GM18861 (cell line): ENCODE measurements around the gene SOCS7.

Experiments
- ATAC-seq: cut with Tn5 transposase; IDR thresholded peaks from one replicate; pipeline ENCODE4 v1.9.1; 2021; ENCODE audit not compliant: unreplicated experiment

The SOCS7 gene

GRCh38 chr17:38351412-38352222 lies at the start of gene SOCS7:
TSS of gene SOCS7 (plus strand) at chr17:38351844. CDS start at chr17:38352053, 209 bp downstream.
- ATAC-seq = peak; percentile 77

GRCh38 chr17:38315497-38315896 lies 36.1 kb upstream of the SOCS7 start:
- no peak for ATAC-seq

GRCh38 chr17:38317081-38317480 lies 34.6 kb upstream of the SOCS7 start:
- no peak for ATAC-seq

GRCh38 chr17:38320482-38320881 lies 31.2 kb upstream of the SOCS7 start:
- no peak for ATAC-seq

GRCh38 chr17:38322156-38322779 lies 29.4 kb upstream of the SOCS7 start:
- ATAC-seq = no peak

- no peak for ATAC-seq
These were observed 28.7 kb upstream of the SOCS7 start for GRCh38 chr17:38322897-38323296.

GRCh38 chr17:38324141-38324697 lies 27.4 kb upstream of the SOCS7 start:
- ATAC-seq = no peak

- ATAC-seq = no peak
These were observed 26.9 kb upstream of the SOCS7 start for GRCh38 chr17:38324772-38325171.

- no peak for ATAC-seq
These were observed 26.3 kb upstream of the SOCS7 start for GRCh38 chr17:38325221-38325851.

- no peak for ATAC-seq
These were observed 24.4 kb upstream of the SOCS7 start for GRCh38 chr17:38326996-38327792.

- ATAC-seq = no peak
These were observed 23.7 kb upstream of the SOCS7 start for GRCh38 chr17:38327936-38328335.

GRCh38 chr17:38328620-38329019 lies 23.0 kb upstream of the SOCS7 start:
- no peak for ATAC-seq

- no peak for ATAC-seq
These were observed 22.4 kb upstream of the SOCS7 start for GRCh38 chr17:38329284-38329683.

GRCh38 chr17:38329808-38330730 lies 21.6 kb upstream of the SOCS7 start:
- no peak for ATAC-seq

GRCh38 chr17:38330941-38331411 lies 20.7 kb upstream of the SOCS7 start:
- ATAC-seq = no peak

GRCh38 chr17:38332735-38333134 lies 18.9 kb upstream of the SOCS7 start:
- no peak for ATAC-seq

- ATAC-seq = no peak
These were observed 17.9 kb upstream of the SOCS7 start for GRCh38 chr17:38333635-38334295.

GRCh38 chr17:38334480-38335364 lies 16.9 kb upstream of the SOCS7 start:
- no peak for ATAC-seq
